ENCODE measurements around the gene DDX56. TPM values are rescaled to one million over a fixed set of nuclear protein-coding genes. Genes with fewer than 3 reads are reported as not detected.

The DDX56 gene
- total and polyA plus RNA-seq, 2 of the 13 experiments (the other 11 are each of a cell fraction or from before 2014, with no cell fraction given) = 82.6 to 120 TPM

DNA sequence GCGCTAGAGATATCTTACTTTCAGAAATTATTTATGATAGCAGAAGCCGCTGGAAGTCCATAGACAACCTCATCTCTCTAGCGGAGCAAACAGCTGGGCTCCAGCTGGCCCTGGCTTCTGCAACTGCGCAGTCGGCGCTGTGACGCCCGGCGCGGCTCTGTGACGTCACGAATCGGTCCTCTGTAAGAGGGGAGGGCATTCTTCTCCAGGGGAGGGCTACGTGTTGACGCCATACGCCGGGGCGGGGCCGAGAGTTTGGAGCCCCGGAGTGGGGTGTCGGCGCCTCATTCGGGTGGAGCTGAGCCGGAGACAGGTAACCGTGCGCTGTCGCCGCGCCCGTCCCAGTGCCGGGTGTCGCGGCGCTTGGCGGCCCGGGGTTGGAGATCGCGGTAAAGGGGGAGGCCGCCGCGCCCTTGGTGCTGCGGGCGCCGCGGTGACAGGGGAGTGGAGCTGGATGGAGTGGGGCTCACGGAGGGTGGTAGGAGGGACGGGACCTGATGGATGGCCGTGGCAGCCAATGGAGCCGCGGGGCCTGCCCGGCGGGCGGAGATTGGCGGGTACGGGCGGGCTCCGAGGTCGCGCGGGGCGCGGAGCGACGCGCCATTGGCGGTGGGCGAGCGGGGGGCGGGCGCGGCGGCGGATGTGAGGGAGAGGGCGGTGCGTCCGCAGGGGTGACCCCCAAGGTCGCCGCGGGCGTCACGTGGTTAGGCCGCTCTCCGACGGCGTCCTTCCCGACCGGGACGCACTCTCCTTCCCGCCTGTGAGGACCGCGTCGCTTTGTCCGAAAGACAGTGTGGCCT is 32.8 kb upstream of the DDX56 start, which contains the start of gene OGDH (continued):
- no peak for TF ChIP-seq ZNF24 (IDR thresholded peaks at IDR 0.05)
- TF ChIP-seq, protein P1, sequence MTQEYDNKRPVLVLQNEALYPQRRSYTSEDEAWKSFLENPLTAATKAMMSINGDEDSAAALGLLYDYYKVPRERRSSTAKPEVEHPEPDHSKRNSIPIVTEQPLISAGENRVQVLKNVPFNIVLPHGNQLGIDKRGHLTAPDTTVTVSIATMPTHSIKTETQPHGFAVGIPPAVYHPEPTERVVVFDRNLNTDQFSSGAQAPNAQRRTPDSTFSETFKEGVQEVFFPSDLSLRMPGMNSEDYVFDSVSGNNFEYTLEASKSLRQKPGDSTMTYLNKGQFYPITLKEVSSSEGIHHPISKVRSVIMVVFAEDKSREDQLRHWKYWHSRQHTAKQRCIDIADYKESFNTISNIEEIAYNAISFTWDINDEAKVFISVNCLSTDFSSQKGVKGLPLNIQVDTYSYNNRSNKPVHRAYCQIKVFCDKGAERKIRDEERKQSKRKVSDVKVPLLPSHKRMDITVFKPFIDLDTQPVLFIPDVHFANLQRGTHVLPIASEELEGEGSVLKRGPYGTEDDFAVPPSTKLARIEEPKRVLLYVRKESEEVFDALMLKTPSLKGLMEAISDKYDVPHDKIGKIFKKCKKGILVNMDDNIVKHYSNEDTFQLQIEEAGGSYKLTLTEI (CRISPR knock-in tag; conservative IDR thresholded peaks at IDR 0.05) = no peak
- TF ChIP-seq, protein P2, sequence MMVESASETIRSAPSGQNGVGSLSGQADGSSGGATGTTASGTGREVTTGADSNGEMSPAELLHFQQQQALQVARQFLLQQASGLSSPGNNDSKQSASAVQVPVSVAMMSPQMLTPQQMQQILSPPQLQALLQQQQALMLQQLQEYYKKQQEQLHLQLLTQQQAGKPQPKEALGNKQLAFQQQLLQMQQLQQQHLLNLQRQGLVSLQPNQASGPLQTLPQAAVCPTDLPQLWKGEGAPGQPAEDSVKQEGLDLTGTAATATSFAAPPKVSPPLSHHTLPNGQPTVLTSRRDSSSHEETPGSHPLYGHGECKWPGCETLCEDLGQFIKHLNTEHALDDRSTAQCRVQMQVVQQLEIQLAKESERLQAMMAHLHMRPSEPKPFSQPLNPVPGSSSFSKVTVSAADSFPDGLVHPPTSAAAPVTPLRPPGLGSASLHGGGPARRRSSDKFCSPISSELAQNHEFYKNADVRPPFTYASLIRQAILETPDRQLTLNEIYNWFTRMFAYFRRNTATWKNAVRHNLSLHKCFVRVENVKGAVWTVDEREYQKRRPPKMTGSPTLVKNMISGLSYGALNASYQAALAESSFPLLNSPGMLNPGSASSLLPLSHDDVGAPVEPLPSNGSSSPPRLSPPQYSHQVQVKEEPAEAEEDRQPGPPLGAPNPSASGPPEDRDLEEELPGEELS (CRISPR knock-in tag; IDR thresholded peaks at IDR 0.05) = no peak; the same call in 1 of the 2 replicates
- no peak for TF ChIP-seq PHF5A (CRISPR knock-in tag; IDR thresholded peaks at IDR 0.05; ENCODE audit: low read depth, unreplicated experiment)
- no peak; the same call in 1 of the 2 replicates for TF ChIP-seq NRL (CRISPR knock-in tag; IDR thresholded peaks at IDR 0.05; ENCODE audit: borderline replicate concordance)
- peak; percentile 86 for TF ChIP-seq RAD51 (IDR thresholded peaks at IDR 0.05; ENCODE audit: borderline replicate concordance)
- TF ChIP-seq, protein P3, sequence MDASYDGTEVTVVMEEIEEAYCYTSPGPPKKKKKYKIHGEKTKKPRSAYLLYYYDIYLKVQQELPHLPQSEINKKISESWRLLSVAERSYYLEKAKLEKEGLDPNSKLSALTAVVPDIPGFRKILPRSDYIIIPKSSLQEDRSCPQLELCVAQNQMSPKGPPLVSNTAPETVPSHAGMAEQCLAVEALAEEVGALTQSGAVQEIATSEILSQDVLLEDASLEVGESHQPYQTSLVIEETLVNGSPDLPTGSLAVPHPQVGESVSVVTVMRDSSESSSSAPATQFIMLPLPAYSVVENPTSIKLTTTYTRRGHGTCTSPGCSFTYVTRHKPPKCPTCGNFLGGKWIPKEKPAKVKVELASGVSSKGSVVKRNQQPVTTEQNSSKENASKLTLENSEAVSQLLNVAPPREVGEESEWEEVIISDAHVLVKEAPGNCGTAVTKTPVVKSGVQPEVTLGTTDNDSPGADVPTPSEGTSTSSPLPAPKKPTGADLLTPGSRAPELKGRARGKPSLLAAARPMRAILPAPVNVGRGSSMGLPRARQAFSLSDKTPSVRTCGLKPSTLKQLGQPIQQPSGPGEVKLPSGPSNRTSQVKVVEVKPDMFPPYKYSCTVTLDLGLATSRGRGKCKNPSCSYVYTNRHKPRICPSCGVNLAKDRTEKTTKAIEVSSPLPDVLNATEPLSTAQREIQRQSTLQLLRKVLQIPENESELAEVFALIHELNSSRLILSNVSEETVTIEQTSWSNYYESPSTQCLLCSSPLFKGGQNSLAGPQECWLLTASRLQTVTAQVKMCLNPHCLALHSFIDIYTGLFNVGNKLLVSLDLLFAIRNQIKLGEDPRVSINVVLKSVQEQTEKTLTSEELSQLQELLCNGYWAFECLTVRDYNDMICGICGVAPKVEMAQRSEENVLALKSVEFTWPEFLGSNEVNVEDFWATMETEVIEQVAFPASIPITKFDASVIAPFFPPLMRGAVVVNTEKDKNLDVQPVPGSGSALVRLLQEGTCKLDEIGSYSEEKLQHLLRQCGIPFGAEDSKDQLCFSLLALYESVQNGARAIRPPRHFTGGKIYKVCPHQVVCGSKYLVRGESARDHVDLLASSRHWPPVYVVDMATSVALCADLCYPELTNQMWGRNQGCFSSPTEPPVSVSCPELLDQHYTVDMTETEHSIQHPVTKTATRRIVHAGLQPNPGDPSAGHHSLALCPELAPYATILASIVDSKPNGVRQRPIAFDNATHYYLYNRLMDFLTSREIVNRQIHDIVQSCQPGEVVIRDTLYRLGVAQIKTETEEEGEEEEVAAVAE (CRISPR knock-in tag; IDR thresholded peaks at IDR 0.05; ENCODE audit: borderline replicate concordance) = peak; percentile 62
- TF ChIP-seq MAZ (IDR thresholded peaks at IDR 0.05; ENCODE audit: borderline replicate concordance, low read depth, low read length) = peak; percentile 89; the same call in 1 of the 2 replicates
- peak; percentile 95 for TF ChIP-seq MAZ (CRISPR knock-in tag; IDR thresholded peaks at IDR 0.05; ENCODE audit: low read depth)
- TF ChIP-seq, protein P4, sequence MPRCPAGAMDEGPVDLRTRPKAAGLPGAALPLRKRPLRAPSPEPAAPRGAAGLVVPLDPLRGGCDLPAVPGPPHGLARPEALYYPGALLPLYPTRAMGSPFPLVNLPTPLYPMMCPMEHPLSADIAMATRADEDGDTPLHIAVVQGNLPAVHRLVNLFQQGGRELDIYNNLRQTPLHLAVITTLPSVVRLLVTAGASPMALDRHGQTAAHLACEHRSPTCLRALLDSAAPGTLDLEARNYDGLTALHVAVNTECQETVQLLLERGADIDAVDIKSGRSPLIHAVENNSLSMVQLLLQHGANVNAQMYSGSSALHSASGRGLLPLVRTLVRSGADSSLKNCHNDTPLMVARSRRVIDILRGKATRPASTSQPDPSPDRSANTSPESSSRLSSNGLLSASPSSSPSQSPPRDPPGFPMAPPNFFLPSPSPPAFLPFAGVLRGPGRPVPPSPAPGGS (CRISPR knock-in tag; IDR thresholded peaks at IDR 0.05) = peak; percentile 77; the same call in 1 of the 2 replicates
- no peak for TF ChIP-seq ZNF510 (CRISPR knock-in tag; IDR thresholded peaks at IDR 0.05; ENCODE audit: low read depth)
- peak; percentile 90 for TF ChIP-seq ZNF777 (CRISPR knock-in tag; IDR thresholded peaks at IDR 0.05)
- no peak for TF ChIP-seq GPN1 (CRISPR knock-in tag; IDR thresholded peaks at IDR 0.05; ENCODE audit: borderline replicate concordance)
- TF ChIP-seq ZZZ3 (CRISPR knock-in tag; IDR thresholded peaks at IDR 0.05; ENCODE audit: borderline replicate concordance) = 0 out of 2 replicates have a peak, but pooled peaks have one; percentile 39
- TF ChIP-seq, protein P5, sequence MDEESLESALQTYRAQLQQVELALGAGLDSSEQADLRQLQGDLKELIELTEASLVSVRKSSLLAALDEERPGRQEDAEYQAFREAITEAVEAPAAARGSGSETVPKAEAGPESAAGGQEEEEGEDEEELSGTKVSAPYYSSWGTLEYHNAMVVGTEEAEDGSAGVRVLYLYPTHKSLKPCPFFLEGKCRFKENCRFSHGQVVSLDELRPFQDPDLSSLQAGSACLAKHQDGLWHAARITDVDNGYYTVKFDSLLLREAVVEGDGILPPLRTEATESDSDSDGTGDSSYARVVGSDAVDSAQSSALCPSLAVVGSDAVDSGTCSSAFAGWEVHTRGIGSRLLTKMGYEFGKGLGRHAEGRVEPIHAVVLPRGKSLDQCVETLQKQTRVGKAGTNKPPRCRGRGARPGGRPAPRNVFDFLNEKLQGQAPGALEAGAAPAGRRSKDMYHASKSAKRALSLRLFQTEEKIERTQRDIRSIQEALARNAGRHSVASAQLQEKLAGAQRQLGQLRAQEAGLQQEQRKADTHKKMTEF (CRISPR knock-in tag; IDR thresholded peaks at IDR 0.05) = peak; percentile 84; the same call in 1 of the 2 replicates
- no peak; a peak in 1 of 4 replicates for TF ChIP-seq KLF16 (CRISPR knock-in tag; IDR thresholded peaks at IDR 0.05)
- TF ChIP-seq ZNF607 (CRISPR knock-in tag; IDR thresholded peaks at IDR 0.05; ENCODE audit: borderline replicate concordance) = peak; percentile 33; the same call in 1 of the 2 replicates

Data from HepG2 (cell line).